SJCRH30 (cell line): ENCODE measurements around the gene BORCS5. TPM values are rescaled to one million over a fixed set of nuclear protein-coding genes. Genes with fewer than 3 reads are reported as not detected.
"Not testable (repeated sequence)": the region's sequence is repeated elsewhere in the genome, so short reads cannot be mapped to it uniquely, and the experiment has no call there.

Experiments
- DNase-seq, 2 experiments: peaks; one replicate each; pipeline ENCODE4 v3.0.0-alpha.2; 2015 to 2020
- H3K27ac ChIP-seq: fragments of 250-450 bp; sonication (Bioruptor Pico); 2 replicates; pipeline ENCODE4 v1.5.1; 2020; ENCODE audit warnings: mild to moderate bottlenecking, moderate library complexity
- H3K27me3 ChIP-seq: fragments of 250-450 bp; sonication (Bioruptor Pico); 2 replicates; pipeline ENCODE4 v1.5.1; 2020; ENCODE audit warnings: mild to moderate bottlenecking, moderate library complexity
- H3K36me3 ChIP-seq: fragments of 250-450 bp; sonication (Bioruptor Pico); 2 replicates; pipeline ENCODE4 v1.5.1; 2020; ENCODE audit warnings: mild to moderate bottlenecking, moderate library complexity
- H3K4me1 ChIP-seq: fragments of 250-450 bp; sonication (Bioruptor Pico); 2 replicates; pipeline ENCODE4 v1.5.1; 2020; ENCODE audit warnings: mild to moderate bottlenecking, moderate library complexity
- H3K4me3 ChIP-seq: fragments of 250-450 bp; sonication (Bioruptor Pico); 2 replicates; pipeline ENCODE4 v1.5.1; 2020; ENCODE audit warnings: mild to moderate bottlenecking, moderate library complexity
- H3K9me3 ChIP-seq: fragments of 250-450 bp; sonication (Bioruptor Pico); replicated peaks from 2 replicates; pipeline ENCODE4 v1.5.1; 2020; ENCODE audit warnings: mild to moderate bottlenecking, moderate library complexity
- total RNA-seq: library from RNA; depleted of rRNA; stranded (reverse); fragments of >200 nt; shearing (Covaris generic); gene quantifications from 2 replicates; pipeline ENCODE4 v1.2.3, GENCODE V29; 2014

BORCS5 gene
- total RNA-seq, 1 experiment from 2014 or later: 5.2 TPM

DNA sequence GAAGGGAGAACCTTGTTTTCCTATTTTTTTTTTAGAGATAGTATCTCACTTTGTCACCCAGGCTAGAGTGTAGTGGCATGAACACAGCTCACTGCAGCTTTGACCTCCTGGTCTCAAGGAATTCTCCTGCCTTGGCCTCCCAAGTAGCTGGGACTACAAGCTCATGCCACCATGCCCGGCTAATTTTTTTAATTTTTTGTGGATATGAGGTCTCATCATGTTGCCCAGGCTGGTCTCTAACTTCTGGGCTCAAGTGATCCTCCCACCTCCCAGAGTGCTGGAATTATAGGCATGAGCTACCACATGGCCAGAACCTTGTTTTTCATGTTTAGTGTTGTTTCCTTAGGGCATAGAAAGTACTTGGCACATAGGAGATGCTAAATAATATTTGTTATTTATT is 20.4 kb upstream of the BORCS5 start:
- Histone ChIP-seq H3K27me3 (no peaks in the 10 kb centered on the region), H3K27ac (no peak overlapping the region), H3K4me1 (peaks cover 13% of the 10 kb centered on the region; the same call in 1 of the 2 replicates), H3K4me3 (no peak overlapping the region), H3K9me3 (no peaks in the 10 kb centered on the region), H3K36me3 (no peaks in the 10 kb centered on the region)
- no peak for DNase-seq

DNA sequence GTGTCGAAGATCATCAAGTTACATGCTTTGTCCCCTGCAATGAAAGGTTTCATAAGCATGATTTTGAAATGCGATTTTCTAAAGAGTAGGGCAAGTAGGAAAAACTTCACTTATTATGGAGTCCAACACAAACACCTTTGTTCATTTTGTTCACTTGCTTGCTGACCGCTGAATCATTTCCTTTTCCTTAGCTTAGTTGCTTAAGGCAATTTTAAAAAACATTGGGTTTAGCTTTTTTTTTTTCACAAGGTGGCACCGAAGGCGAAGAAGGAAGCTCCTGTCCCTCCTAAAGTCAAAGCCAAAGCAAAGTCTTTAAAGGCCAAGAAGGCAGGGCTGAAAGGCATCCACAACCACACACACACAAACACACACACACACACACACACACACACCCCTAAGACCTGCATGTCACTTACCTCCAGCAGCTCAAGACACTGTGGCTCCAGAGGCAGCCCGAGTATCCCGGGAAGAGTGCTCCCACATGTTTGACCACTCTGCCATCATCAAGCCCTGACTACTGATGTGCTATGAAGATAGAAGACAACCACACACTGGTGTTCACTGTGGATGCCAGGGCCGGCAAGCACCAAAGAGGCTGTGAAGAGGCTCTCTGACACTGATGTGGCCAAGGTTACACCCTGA is 18.2 kb upstream of the BORCS5 start:
- H3K27ac ChIP-seq: no peak overlapping the region
- no peak for DNase-seq

DNA sequence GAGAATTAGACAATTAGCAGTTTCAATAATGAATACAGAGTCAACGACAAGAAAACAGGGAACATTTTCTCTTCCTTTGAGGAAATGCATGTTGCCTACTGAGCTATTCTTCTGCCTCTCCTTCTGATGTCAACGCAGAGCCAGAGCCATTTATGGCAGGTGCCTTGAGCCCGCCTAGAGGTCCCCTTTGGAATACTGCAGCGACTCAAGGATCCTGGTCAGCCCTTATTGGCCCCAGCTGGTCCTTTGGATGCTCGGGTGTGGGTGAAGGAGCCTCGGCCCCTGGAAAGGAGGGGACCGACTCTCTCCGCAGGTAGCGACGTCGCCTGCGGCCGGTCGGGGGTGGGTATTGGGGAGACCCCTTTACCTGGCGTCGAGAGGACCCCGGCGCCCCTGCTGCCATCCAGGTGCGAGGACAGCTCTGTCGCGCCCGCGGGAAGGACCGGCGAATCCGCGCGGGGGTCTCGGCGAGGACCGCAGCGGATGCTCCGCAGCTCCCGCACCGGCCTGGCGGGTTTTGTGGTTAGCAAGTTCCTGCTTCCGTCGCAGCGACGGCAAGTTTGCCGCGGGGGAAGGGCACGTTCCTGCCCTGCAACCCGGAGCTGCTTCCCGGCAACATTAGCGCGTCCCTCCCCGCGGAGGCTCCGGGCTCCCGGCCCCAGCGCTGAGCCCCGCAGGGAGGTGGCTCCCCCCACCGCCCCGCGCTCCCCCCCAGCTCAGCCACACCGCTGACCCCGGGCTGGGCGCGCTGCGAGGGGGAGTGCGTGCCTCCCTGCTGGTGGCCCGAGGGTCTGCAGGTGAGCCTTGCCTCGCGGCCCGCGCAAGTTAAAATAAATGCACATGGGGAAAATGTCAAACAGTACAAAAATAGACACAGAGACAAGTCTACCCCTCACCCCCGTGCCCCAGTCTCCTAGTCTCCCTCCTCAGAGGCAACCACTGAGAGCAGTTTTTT is 6.9 kb upstream of the BORCS5 start, which contains the start of gene MANSC1:
Gene MANSC1 (minus strand): TSS at position 532 of the 955 bp plus-strand sequence. CDS start 6,928 bp downstream, outside the sequence.
- no peak for DNase-seq
- H3K27ac ChIP-seq: no peak within 1 kb of the TSS
- no peak within 1 kb of the TSS for H3K4me3 ChIP-seq

More for the DNA sequence above, 18.2 kb upstream of the BORCS5 start:
- H3K27me3 ChIP-seq: no peaks in the 10 kb centered on the region
- no peaks in the 10 kb centered on the region for H3K36me3 ChIP-seq
- no peak overlapping the region for H3K4me3 ChIP-seq
- peaks cover 3% of the 10 kb centered on the region; the same call in 1 of the 2 replicates for H3K4me1 ChIP-seq
- H3K9me3 ChIP-seq: no peaks in the 10 kb centered on the region

DNA sequence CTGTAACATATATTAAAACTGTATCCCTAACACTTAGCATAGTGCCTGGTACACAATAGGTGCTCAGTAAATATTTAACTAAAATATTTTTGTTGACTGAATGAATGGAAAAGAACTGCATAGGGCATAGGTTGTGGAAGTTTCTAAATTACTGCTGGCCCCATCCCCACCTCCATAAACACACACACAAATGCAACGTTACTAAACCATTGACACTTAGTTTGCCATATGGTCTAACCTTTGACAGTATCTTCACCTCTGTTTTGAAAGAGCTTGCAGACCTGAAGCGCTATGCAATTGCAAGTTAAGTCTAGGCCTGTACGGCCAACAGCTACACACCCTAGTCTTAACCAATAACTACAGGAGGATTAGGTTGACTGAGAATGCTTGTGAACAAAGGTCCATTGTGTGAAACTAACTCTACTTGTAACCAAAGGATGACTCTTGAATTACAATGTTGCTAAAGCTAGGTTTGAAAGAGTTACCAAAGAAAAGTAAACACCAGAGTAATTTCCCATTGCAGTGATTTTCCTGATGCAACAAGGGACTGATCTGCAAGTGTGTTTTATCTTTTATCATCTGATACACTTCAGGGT is 5.9 kb upstream of the BORCS5 start:
- no peaks in the 10 kb centered on the region for H3K27me3 ChIP-seq
- H3K27ac ChIP-seq: no peak overlapping the region
- 0 out of 2 replicates have a peak, but pooled peaks cover 4% of the 10 kb centered on the region for H3K4me1 ChIP-seq
- no peaks in the 10 kb centered on the region for H3K9me3 ChIP-seq
- H3K36me3 ChIP-seq: no peaks in the 10 kb centered on the region
- no peak overlapping the region for H3K4me3 ChIP-seq
- DNase-seq: peak in 1 of 2 experiments; percentile 43

More for the DNA sequence above, 6.9 kb upstream of the BORCS5 start, which contains the start of gene MANSC1:
- Histone ChIP-seq H3K27me3 (no peaks in the 10 kb centered on the region), H3K4me1 (0 out of 2 replicates have a peak, but pooled peaks cover 4% of the 10 kb centered on the region), H3K36me3 (no peaks in the 10 kb centered on the region), H3K9me3 (no peaks in the 10 kb centered on the region)

DNA sequence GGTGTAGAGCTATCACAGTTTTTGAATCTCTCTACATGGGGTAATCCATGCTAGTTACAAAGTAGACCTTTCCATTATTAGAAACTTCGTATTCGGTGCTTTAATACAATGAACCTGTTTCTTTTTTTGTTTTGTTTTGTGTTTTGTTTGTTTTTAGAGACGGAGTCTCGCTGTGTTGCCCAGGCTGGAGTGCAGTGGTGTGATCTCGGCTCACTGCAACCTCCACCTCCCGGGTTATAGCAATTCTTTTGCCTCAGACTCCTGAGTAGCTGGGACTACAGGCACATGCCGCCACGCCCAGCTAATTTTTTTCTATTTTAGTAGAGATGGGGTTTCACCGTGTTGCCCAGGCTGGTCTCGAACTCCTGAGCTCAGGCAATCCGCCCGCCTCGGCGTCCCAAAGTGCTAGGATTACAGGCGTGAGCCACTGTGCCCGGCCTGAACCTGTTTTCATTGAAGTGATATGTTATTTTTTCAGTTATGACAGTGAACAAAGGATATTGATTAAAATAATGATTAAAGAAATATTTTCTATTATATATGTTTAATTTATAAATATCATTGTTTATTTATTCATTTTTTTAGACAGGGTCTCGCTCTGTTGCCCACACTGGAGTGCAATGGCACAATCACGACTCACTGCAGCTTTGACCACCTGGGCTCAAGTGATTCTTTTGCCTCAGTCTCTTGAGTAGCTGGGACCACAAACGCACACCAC is 5.3 kb upstream of the BORCS5 start:
- H3K4me1 ChIP-seq, H3K9me3 ChIP-seq, H3K4me3 ChIP-seq, DNase-seq, H3K27ac ChIP-seq, H3K36me3 ChIP-seq, H3K27me3 ChIP-seq: not testable (repeated sequence)

DNA sequence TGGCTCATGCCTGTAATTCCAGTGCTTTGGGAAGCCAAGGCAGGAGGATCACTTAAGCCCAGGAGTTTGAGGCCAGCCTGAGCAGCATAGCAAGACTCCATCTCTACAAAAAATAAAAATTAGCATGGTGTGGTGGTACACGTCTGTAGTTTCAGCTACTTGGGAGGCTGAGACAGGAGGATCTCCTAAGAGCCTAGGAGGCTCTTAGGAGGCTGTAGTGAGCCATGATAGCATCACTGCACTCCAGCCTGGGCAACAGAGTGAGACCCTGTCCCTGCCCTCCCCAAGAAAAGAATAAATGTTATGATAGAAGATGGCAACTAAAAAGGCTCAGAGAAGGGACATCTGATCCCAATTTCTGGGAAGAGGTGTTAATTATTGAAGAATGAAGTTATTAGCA is 3.6 kb upstream of the BORCS5 start:
- H3K4me3 ChIP-seq: no peak overlapping the region
- no peak overlapping the region for H3K27ac ChIP-seq
- no peaks in the 10 kb centered on the region for H3K36me3 ChIP-seq
- H3K4me1 ChIP-seq: 0 out of 2 replicates have a peak, but pooled peaks cover 4% of the 10 kb centered on the region
- H3K9me3 ChIP-seq: no peaks in the 10 kb centered on the region
- no peak for DNase-seq
- H3K27me3 ChIP-seq: no peaks in the 10 kb centered on the region

DNA sequence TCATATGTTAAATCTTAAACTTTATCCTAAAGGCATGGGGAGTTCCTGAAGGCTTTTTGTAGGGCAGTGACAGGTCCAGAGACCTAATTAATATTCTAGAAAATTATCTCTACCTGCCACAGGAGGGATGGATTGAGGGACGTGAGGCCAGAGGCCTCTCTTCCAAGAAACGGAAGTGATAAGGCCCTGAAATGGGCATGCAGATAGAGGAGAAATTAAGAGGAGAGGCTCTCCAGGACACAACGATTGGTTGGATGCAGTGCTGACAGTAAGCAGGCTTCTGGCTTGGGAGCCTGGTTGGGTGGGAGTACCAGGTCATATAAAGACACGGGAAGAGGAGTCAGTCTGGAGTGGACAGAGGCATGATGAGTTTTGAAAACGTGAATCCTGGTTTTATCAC is 3.1 kb upstream of the BORCS5 start:
- Histone ChIP-seq H3K36me3 (no peaks in the 10 kb centered on the region), H3K4me3 (no peak overlapping the region), H3K27me3 (no peaks in the 10 kb centered on the region), H3K27ac (no peak overlapping the region), H3K9me3 (no peaks in the 10 kb centered on the region), H3K4me1 (0 out of 2 replicates have a peak, but pooled peaks cover 4% of the 10 kb centered on the region)
- no peak for DNase-seq

DNA sequence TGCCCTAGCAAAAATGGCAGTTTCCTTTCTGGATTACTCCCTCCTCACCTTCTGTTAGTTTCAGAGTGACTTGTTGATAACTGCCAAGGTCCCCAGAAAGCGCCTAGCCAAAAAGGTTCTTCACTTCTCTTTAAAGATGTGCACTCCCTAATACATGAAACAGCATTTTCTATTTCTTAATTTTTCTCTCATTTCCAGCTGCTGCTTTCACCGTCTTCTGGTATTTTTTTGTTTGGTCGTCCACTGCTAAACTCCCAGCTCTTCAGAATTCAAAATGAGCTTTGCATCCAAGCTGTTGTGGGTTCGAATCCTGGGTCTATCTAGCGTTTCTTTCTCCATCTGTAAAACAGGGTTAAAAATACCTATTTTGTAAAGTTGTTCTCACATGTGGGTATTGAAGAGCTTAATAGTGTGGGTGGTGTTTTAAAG is 397 bp upstream of the BORCS5 start:
- H3K9me3 ChIP-seq: no peaks in the 10 kb centered on the region
- H3K4me1 ChIP-seq: no peaks in the 10 kb centered on the region
- no peaks in the 10 kb centered on the region for H3K27me3 ChIP-seq
- no peak for DNase-seq
- peak overlapping the region; percentile 77 for H3K4me3 ChIP-seq
- H3K27ac ChIP-seq: no peak overlapping the region; the same call in 1 of the 2 replicates
- H3K36me3 ChIP-seq: no peaks in the 10 kb centered on the region

DNA sequence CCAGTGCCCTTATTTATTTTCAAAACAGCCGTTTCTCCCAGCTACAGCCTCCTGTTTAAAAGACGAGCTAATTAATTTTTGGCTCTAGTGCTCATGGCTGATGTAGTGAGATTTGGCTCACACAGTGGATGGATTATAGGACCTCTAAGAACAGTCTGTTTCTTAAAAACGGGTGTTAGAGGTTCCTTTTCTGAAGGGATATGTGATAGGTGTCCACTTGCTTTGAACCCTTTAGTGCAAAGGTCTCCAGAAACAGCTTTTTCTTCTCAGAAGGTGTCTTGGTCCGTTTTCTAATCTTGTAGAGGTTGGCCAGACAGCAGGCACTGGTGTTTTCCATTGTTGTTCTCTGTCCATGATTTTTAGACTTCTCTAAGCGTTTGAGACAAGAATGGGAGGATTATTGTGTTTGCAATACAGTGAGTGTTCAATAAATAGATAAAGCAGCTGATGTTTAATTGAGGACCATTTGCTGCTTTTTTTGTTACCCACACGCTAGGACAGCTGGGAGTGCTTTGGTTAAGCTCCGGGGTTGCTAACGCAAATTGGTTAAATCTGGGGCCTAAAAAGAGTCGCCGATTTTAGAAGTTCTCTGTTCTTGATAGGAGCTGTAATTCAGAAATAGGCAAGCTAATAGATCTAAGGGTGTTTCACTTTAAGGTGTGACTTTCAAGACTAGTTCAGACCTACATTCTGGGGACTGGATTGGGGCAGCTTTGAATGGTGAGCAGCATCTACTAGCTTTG is 1.0 kb downstream of the BORCS5 start:
- H3K4me3 ChIP-seq: peak overlapping the region; percentile 77
- no peak for DNase-seq
- H3K36me3 ChIP-seq: no peaks in the 10 kb centered on the region
- H3K4me1 ChIP-seq: no peaks in the 10 kb centered on the region
- H3K9me3 ChIP-seq: no peaks in the 10 kb centered on the region
- H3K27ac ChIP-seq: no peak overlapping the region; the same call in 1 of the 2 replicates
- H3K27me3 ChIP-seq: no peaks in the 10 kb centered on the region

DNA sequence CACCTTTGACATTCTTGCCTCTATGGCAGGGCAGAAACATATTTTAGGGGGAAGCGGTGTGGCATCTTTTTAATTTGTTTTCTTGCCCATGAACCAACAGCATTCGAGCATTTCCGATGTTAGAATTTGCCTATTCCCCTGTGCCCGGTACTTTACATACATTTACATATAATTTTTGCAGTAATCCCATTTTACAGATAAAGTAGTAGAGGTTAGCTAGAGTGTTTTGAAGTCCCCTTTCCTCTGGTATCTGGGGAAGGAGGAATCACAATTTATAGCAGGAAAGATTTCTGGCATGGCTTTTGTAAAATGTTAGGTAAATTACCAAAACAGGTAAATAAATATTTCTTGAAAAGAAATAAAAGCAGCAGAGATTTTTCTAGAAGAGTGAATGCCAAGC is 1.6 kb downstream of the BORCS5 start:
- Histone ChIP-seq H3K9me3 (no peaks in the 10 kb centered on the region), H3K27ac (no peak overlapping the region), H3K4me3 (no peak overlapping the region; the same call in 1 of the 2 replicates)

DNA sequence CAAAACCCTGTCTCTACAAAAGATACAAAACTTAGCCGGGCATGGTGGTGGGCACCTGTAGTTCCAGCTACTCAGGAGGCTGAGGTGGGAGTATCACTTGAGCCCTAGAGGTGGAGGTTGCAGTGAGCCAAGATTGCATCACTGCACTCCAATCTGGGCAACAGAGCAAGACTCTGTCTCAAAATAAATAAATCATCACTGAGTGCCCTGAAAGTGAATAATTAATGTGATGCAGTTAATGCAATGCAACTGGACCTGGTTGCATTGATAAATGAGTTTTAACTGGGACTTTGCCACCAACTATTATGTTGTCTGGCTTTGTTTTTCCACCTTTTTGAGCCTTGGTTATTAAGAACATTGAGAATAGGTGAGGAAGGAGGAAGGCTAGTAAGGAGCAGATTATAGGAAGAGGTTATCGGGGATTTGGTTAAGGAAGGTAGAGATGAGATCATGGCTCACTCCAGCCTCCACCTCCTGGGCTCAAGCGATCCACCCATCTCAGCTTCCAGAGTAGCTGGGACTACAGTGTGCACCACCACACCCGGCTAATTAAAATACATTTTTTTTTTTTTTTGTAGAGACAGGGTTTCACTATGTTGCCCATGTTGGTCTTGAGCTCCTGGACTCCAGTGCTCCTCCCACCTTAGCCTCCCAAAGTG is 8.0 kb downstream of the BORCS5 start:
- Histone ChIP-seq H3K4me1 (no peaks in the 10 kb centered on the region), H3K9me3 (no peaks in the 10 kb centered on the region), H3K27me3 (no peaks in the 10 kb centered on the region), H3K36me3 (no peaks in the 10 kb centered on the region), H3K4me3 (no peak overlapping the region), H3K27ac (no peak overlapping the region)
- no peak for DNase-seq

More for the DNA sequence above, 1.6 kb downstream of the BORCS5 start:
- no peaks in the 10 kb centered on the region for H3K27me3 ChIP-seq
- H3K36me3 ChIP-seq: no peaks in the 10 kb centered on the region
- no peaks in the 10 kb centered on the region for H3K4me1 ChIP-seq
- DNase-seq: no peak

DNA sequence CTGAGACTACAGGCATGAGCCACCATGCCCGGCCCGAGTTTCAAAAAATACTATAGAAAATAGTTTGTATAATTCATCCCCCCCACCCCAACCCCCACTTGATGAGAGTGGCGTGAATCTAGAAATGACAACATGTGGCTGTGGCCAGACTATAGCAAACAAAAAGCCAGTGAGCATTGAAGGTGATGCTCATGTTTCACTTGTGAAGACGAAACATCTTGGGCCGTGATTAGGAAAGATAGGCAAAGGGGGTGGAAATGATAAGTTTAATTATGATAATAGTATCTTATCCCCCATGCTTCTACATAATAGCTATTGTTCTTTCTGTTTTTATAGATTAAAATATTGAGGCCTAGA is 8.5 kb downstream of the BORCS5 start:
- H3K27ac ChIP-seq: no peak overlapping the region

DNA sequence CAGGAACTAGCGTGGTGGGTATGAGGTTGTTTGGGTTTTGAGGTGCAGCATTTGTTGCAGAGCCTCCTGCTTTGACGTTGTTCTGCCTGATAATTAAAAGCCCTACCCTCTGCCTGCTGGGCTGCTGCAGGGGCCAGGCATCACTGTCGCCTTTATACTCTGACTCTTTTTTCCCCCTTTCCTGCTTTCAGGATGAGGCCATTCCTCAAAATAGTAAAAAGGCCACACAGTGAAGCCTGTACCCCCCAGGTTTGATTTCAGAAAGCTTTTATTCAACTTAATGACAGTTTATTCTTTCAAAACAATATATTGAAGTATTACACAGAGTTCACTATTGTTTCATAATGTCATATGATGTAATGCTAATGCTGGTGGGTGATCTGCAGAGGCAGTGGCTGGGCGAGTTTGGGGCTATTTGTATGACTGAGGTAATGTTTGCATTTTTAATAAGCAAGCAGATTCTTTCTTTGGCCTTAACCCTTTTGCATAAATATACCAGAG is 9.1 kb downstream of the BORCS5 start:
- DNase-seq: no peak
- H3K27ac ChIP-seq: no peak overlapping the region
- H3K4me1 ChIP-seq: no peaks in the 10 kb centered on the region
- no peak overlapping the region for H3K4me3 ChIP-seq
- H3K36me3 ChIP-seq: no peaks in the 10 kb centered on the region
- H3K27me3 ChIP-seq: no peaks in the 10 kb centered on the region
- H3K9me3 ChIP-seq: no peaks in the 10 kb centered on the region

More for the DNA sequence above, 8.5 kb downstream of the BORCS5 start:
- Histone ChIP-seq H3K4me1 (no peaks in the 10 kb centered on the region), H3K4me3 (no peak overlapping the region), H3K9me3 (no peaks in the 10 kb centered on the region), H3K36me3 (no peaks in the 10 kb centered on the region), H3K27me3 (no peaks in the 10 kb centered on the region)
- DNase-seq: no peak
